Endodermal cell (in vitro differentiated cells): ENCODE measurements around the gene VDR. TPM values are rescaled to one million over a fixed set of nuclear protein-coding genes. Genes with fewer than 3 reads are reported as not detected.
A peak's percentile ranks its signal among the peaks of the same experiment; 100 is the strongest.

Experiments
- DNase-seq: peaks from one replicate; pipeline ENCODE4 v3.0.0-alpha.2; 2017
- H3K27ac ChIP-seq: 2 replicates; pipeline ENCODE4 v1.5.1; 2013; ENCODE audit warnings: mild to moderate bottlenecking, low read depth, low read length, moderate library complexity
- H3K27me3 ChIP-seq: 2 replicates; pipeline ENCODE4 v1.6.1; 2013; ENCODE audit warnings: mild to moderate bottlenecking, low read length, moderate library complexity; ENCODE audit not compliant: insufficient read depth, control insufficient read depth, poor library complexity, severe bottlenecking
- H3K36me3 ChIP-seq: 2 replicates; pipeline ENCODE4 v1.7.0; 2013; ENCODE audit warnings: mild to moderate bottlenecking, low read length, moderate library complexity; ENCODE audit not compliant: control insufficient read depth, insufficient read depth
- H3K4me1 ChIP-seq: one replicate; pipeline ENCODE4 v1.7.0; 2013; ENCODE audit warnings: low read length; ENCODE audit not compliant: control insufficient read depth, insufficient read depth
- H3K4me3 ChIP-seq: 2 replicates; pipeline ENCODE4 v1.5.1; 2013; ENCODE audit warnings: mild to moderate bottlenecking, low read length, moderate library complexity
- H3K9ac ChIP-seq: 2 replicates; pipeline ENCODE4 v1.6.1; 2013; ENCODE audit warnings: mild to moderate bottlenecking, low read length, moderate library complexity; ENCODE audit not compliant: poor library complexity, severe bottlenecking; ENCODE audit errors: extremely low read depth
- H3K9me3 ChIP-seq: 2 replicates; pipeline ENCODE4 v1.6.1; 2013; ENCODE audit warnings: mild to moderate bottlenecking, low read length, moderate library complexity; ENCODE audit not compliant: control insufficient read depth
- H3K27ac Mint-ChIP-seq: 2 replicates; pipeline ENCODE4 v1.8.0; 2020; ENCODE audit warnings: mixed read lengths
- H3K27me3 Mint-ChIP-seq: 2 replicates; pipeline ENCODE4 v1.8.0; 2021; ENCODE audit warnings: mild to moderate bottlenecking, mixed read lengths; ENCODE audit not compliant: insufficient read depth
- H3K36me3 Mint-ChIP-seq: 2 replicates; pipeline ENCODE4 v1.8.0; 2020; ENCODE audit warnings: low read depth, mixed read lengths
- H3K4me1 Mint-ChIP-seq: 2 replicates; pipeline ENCODE4 v1.8.0; 2020; ENCODE audit warnings: mixed read lengths
- H3K4me3 Mint-ChIP-seq: 2 replicates; pipeline ENCODE4 v1.8.0; 2020; ENCODE audit warnings: mild to moderate bottlenecking, moderate library complexity, mixed read lengths
- H3K9me3 Mint-ChIP-seq: 2 replicates; pipeline ENCODE4 v1.8.0; 2020; ENCODE audit warnings: mild to moderate bottlenecking, mixed read lengths
- WGBS, 2 experiments: methylation state at CpG; one replicate each; pipeline versions ENCODE4 v1.1.5 to v1.1.7; 2013; ENCODE audit warnings: missing lambda C conversion rate in 2 of 2, mixed read lengths in 1 of 2; ENCODE audit not compliant: insufficient coverage in 1 of 2, insufficient read length in 1 of 2; 5-methylcytosine and 5-hydroxymethylcytosine counted together
- total RNA-seq, 2 donors: library from RNA; stranded (reverse); fragmentation: NEBNext Ultra II Directional in 1 of 2; extraction: Animal tissue kit (Norgen Biotek cat#: 25700) in 1 of 2; gene quantifications; 2 replicates in 1 of 2; 3 replicates in 1 of 2; pipeline ENCODE4 v1.2.1, GENCODE V29; 2021
- TF ChIP-seq, protein P1 (sequence below): fragments of 200-600 bp; sonication (generic); conservative IDR thresholded peaks from 2 replicates; pipeline ENCODE4 v1.5.0; 2021; ENCODE audit warnings: antibody characterized with exemption, mild to moderate bottlenecking

VDR gene
- total RNA-seq, 2 donors from 2014 or later: 0.04 TPM; not detected in 1

DNA sequence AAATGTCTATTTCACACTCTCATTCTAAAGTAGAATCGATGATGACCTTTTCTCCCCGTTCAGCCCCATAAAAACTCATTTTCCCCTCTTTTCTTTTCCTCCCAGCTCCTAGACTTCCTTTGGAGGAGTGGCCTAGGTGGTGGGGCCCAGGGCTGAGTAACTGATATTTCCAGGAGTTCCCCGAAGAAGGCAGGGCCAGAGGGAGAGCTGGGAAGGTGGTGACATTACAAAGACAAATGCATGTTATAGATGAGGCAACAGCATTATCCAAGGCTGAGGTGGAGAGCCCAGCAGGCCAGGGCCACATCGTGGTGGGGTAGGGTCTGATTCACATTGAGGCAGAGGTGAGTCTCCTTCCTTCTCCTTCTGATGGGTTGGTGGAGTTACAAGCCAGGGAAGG, 62.9 kb downstream of the VDR start:
- Mint-ChIP-seq H3K36me3 (no peaks in the 10 kb centered on the region), H3K27ac (no peak overlapping the region), H3K9me3 (no peaks in the 10 kb centered on the region), H3K4me1 (peaks cover 20% of the 10 kb centered on the region), H3K4me3 (no peak overlapping the region), H3K27me3 (peaks cover 20% of the 10 kb centered on the region)
- TF ChIP-seq, protein P1, sequence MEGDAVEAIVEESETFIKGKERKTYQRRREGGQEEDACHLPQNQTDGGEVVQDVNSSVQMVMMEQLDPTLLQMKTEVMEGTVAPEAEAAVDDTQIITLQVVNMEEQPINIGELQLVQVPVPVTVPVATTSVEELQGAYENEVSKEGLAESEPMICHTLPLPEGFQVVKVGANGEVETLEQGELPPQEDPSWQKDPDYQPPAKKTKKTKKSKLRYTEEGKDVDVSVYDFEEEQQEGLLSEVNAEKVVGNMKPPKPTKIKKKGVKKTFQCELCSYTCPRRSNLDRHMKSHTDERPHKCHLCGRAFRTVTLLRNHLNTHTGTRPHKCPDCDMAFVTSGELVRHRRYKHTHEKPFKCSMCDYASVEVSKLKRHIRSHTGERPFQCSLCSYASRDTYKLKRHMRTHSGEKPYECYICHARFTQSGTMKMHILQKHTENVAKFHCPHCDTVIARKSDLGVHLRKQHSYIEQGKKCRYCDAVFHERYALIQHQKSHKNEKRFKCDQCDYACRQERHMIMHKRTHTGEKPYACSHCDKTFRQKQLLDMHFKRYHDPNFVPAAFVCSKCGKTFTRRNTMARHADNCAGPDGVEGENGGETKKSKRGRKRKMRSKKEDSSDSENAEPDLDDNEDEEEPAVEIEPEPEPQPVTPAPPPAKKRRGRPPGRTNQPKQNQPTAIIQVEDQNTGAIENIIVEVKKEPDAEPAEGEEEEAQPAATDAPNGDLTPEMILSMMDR: no peak
- Histone ChIP-seq H3K27me3 (no peaks in the 10 kb centered on the region), H3K27ac (no peak overlapping the region), H3K36me3 (no peaks in the 10 kb centered on the region), H3K9ac (no peak overlapping the region), H3K9me3 (no peaks in the 10 kb centered on the region), H3K4me3 (no peak overlapping the region), H3K4me1 (no peaks in the 10 kb centered on the region)
- DNase-seq: peak; percentile 51
- 43 to 87% methylated on average over 1 to 4 of the region's 4 CpGs for WGBS, 2 experiments

DNA sequence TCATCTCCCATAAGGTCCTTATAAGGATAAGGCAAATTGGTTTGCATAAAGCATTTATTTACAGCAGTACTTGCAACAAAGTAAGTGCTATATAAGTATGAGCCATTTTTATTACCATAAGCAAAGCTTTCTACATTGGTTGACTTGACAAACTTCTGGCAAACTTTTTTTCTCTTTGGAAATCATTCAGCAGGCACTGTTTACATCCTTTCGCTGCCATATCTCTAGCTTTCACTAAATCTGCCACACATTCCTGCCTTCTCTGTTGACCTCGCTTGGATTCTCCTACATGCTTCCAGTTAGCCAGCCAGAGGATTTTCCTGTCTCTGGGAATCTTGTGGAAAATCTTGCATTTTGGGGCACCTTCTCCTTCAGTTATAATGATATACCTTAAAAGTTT, 63.3 kb downstream of the VDR start:
- H3K36me3 ChIP-seq: no peaks in the 10 kb centered on the region
- H3K9me3 ChIP-seq: no peaks in the 10 kb centered on the region
- H3K27ac Mint-ChIP-seq: no peak overlapping the region
- H3K9me3 Mint-ChIP-seq: no peaks in the 10 kb centered on the region
- peaks cover 19% of the 10 kb centered on the region for H3K4me1 Mint-ChIP-seq
- TF ChIP-seq, protein P1: no peak
- peaks cover 20% of the 10 kb centered on the region for H3K27me3 Mint-ChIP-seq
- DNase-seq: no peak
- H3K36me3 Mint-ChIP-seq: no peaks in the 10 kb centered on the region
- no peaks in the 10 kb centered on the region for H3K27me3 ChIP-seq
- H3K27ac ChIP-seq: no peak overlapping the region
- no peaks in the 10 kb centered on the region for H3K4me1 ChIP-seq
- no peak overlapping the region for H3K9ac ChIP-seq
- WGBS, 2 experiments: 88 to 90% methylated on average over 2 of the region's 2 CpGs
- H3K4me3 Mint-ChIP-seq: no peak overlapping the region
- no peak overlapping the region for H3K4me3 ChIP-seq

DNA sequence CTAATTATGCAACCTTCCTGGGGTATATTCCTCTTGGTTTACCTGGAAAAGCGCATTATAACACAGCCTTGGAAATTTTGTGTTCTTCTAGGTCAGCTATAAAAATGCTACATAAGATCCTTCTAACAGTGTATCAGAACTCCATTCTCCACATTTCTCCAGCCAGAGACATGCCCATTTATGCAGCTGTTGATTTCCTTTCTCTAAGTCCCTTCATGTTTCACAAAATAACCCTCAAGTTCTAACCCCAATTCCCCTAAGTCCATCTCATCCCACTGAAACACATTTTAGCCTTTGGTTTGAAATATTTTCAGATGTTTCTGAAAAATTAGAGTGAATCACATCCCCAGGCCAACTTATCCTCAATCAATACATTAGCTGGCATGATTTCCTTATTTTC, 64.2 kb downstream of the VDR start:
- Histone ChIP-seq H3K27ac (no peak overlapping the region), H3K9ac (no peak overlapping the region), H3K4me1 (no peaks in the 10 kb centered on the region), H3K27me3 (no peaks in the 10 kb centered on the region), H3K9me3 (no peaks in the 10 kb centered on the region), H3K36me3 (no peaks in the 10 kb centered on the region), H3K4me3 (no peak overlapping the region)
- Mint-ChIP-seq H3K9me3 (no peaks in the 10 kb centered on the region), H3K27me3 (peaks cover 16% of the 10 kb centered on the region), H3K4me1 (peaks cover 18% of the 10 kb centered on the region), H3K4me3 (no peak overlapping the region), H3K27ac (no peak overlapping the region), H3K36me3 (no peaks in the 10 kb centered on the region)
- TF ChIP-seq, protein P1: no peak
- WGBS, 2 experiments: 97% methylated on average over 1 of the region's 1 CpG; no CpG with 5 or more reads in 1 of the 2 experiments
- DNase-seq: no peak
